C4-2B (cell line): ENCODE data around the gene SELPLG.

Experiments used
- H3K27ac ChIP-seq: fragments of 450-650 bp; 2 replicates; pipeline ENCODE4 v1.5.1; 2017
- CTCF ChIP-seq: fragments of 450-650 bp; conservative IDR thresholded peaks from 2 replicates; pipeline ENCODE4 v1.5.1; 2017; ENCODE audit warnings: mild to moderate bottlenecking
- ZFX ChIP-seq: fragments of 450-650 bp; IDR thresholded peaks from 2 replicates; pipeline ENCODE4 v1.6.1; 2017

Gene SELPLG

GRCh38 chr12:108646600-108647579 lies 13.2 kb upstream of the SELPLG start:
- no peak overlapping the region for H3K27ac ChIP-seq
- no peak for TF ChIP-seq CTCF
- TF ChIP-seq ZFX, result no peak

- TF ChIP-seq ZFX (no peak), CTCF (no peak)
- H3K27ac ChIP-seq, result no peak overlapping the region
Measured at GRCh38 chr12:108645686-108646599, 12.2 kb upstream of the SELPLG start.

GRCh38 chr12:108644811-108645120 lies 11.1 kb upstream of the SELPLG start:
- TF ChIP-seq CTCF (no peak), ZFX (no peak)
- H3K27ac ChIP-seq, result no peak overlapping the region

GRCh38 chr12:108643941-108644810 lies 10.5 kb upstream of the SELPLG start:
- H3K27ac ChIP-seq, result no peak overlapping the region
- no peak for TF ChIP-seq ZFX
- no peak for TF ChIP-seq CTCF

GRCh38 chr12:108642899-108643654 lies 9.4 kb upstream of the SELPLG start:
- H3K27ac ChIP-seq, result no peak overlapping the region
- no peak for TF ChIP-seq ZFX
- no peak for TF ChIP-seq CTCF

- no peak overlapping the region for H3K27ac ChIP-seq
- TF ChIP-seq ZFX (no peak), CTCF (no peak)
Measured at GRCh38 chr12:108642269-108642870, 8.7 kb upstream of the SELPLG start.
